SIG-M5 treated with dmso at 0.1 percent for 504 hours (cell line): ENCODE measurements around the gene KRTAP9-9.
"Not testable (repeated sequence)": the region's sequence is repeated elsewhere in the genome, so short reads cannot be mapped to it uniquely, and the experiment has no call there.

Experiments
- DNase-seq: peaks from one replicate; lab custom pipeline; 2025; ENCODE audit not compliant: unreplicated experiment; lab: John Stamatoyannopoulos, UW

Gene KRTAP9-9

GRCh38 chr17:41255381-41256290 lies at the start of gene KRTAP9-9:
TSS of gene KRTAP9-9 (plus strand) at chr17:41255384.
- DNase-seq, result not testable (repeated sequence)

GRCh38 chr17:41211845-41212466 lies 43.2 kb upstream of the KRTAP9-9 start:
- no peak for DNase-seq

- DNase-seq, result no peak
These were observed 42.5 kb upstream of the KRTAP9-9 start for GRCh38 chr17:41212524-41213169.

- no peak for DNase-seq
These were observed 39.5 kb upstream of the KRTAP9-9 start for GRCh38 chr17:41215681-41216080.

- no peak for DNase-seq
These were observed 31.4 kb upstream of the KRTAP9-9 start for GRCh38 chr17:41223821-41224220.

- no peak for DNase-seq
These were observed 29.1 kb upstream of the KRTAP9-9 start for GRCh38 chr17:41226051-41226450.

- DNase-seq, result not testable (repeated sequence)
These were observed 28.5 kb upstream of the KRTAP9-9 start, which contains the start of gene KRTAP9-2 for GRCh38 chr17:41226598-41227095. TSS of gene KRTAP9-2 (plus strand) at chr17:41226648. CDS start at chr17:41226655, 7 bp downstream.

GRCh38 chr17:41230094-41230493 lies 25.1 kb upstream of the KRTAP9-9 start:
- DNase-seq, result no peak

- DNase-seq, result no peak
These were observed 23.5 kb upstream of the KRTAP9-9 start for GRCh38 chr17:41231731-41232130.

- DNase-seq, result not testable (repeated sequence)
These were observed 22.6 kb upstream of the KRTAP9-9 start, which contains the start of gene KRTAP9-3 for GRCh38 chr17:41232399-41233105. TSS of gene KRTAP9-3 (plus strand) at chr17:41232449. CDS start at chr17:41232502, 53 bp downstream.

- not testable (repeated sequence) for DNase-seq
These were observed 18.1 kb upstream of the KRTAP9-9 start for GRCh38 chr17:41237116-41237515.

- DNase-seq, result not testable (repeated sequence)
These were observed 17.2 kb upstream of the KRTAP9-9 start, which contains the start of gene KRTAP9-8 for GRCh38 chr17:41237949-41238437. TSS of gene KRTAP9-8 (plus strand) at chr17:41237999. CDS start at chr17:41238052, 53 bp downstream.

GRCh38 chr17:41246995-41247787 lies 8.0 kb upstream of the KRTAP9-9 start:
- not testable (repeated sequence) for DNase-seq

- DNase-seq, result not testable (repeated sequence)
These were observed 5.4 kb upstream of the KRTAP9-9 start, which contains the start of gene KRTAP9-4 for GRCh38 chr17:41249637-41250240. TSS of gene KRTAP9-4 (plus strand) at chr17:41249687. CDS start at chr17:41249721, 34 bp downstream.

- no peak for DNase-seq
These were observed 3.9 kb upstream of the KRTAP9-9 start for GRCh38 chr17:41251261-41251660.

GRCh38 chr17:41254861-41255260 lies 323 bp upstream of the KRTAP9-9 start:
- no peak for DNase-seq

GRCh38 chr17:41256291-41256685 lies 1.1 kb downstream of the KRTAP9-9 start:
- no peak for DNase-seq

- no peak for DNase-seq
These were observed 3.2 kb downstream of the KRTAP9-9 start for GRCh38 chr17:41258406-41258805.

GRCh38 chr17:41263212-41263611 lies 8.0 kb downstream of the KRTAP9-9 start:
- DNase-seq, result no peak
